ENCODE data around the gene AGK.
A peak's percentile ranks its signal among the peaks of the same experiment; 100 is the strongest.

Gene AGK

GRCh38 chr7:141551094-141551781 is at the start of gene AGK:
Gene AGK, plus strand, starts transcription at chr7:141551410. Its CDS starts 4,057 bp downstream, at chr7:141555467.
- DNase-seq, result peak; percentile 88 to 94 (median 92)

GRCh38 chr7:141501451-141501850 is 49.8 kb upstream of the AGK start:
- DNase-seq, result no peak

GRCh38 chr7:141511316-141511675 is 39.9 kb upstream of the AGK start:
- peak in 2 of 3 experiments; percentile 60 to 71 for DNase-seq

GRCh38 chr7:141511676-141512396 is 39.4 kb upstream of the AGK start:
- peak; percentile 25 to 75 (median 69) for DNase-seq

- DNase-seq, result no peak
Observed at GRCh38 chr7:141512597-141512996, 38.6 kb upstream of the AGK start.

GRCh38 chr7:141513720-141514119 is 37.5 kb upstream of the AGK start:
- DNase-seq, result no peak

GRCh38 chr7:141515941-141516340 is 35.3 kb upstream of the AGK start:
- no peak for DNase-seq

- DNase-seq, result no peak
Observed at GRCh38 chr7:141519623-141520022, 31.6 kb upstream of the AGK start.

- no peak for DNase-seq
Observed at GRCh38 chr7:141522657-141523342, 28.4 kb upstream of the AGK start.

GRCh38 chr7:141525973-141526514 is 25.2 kb upstream of the AGK start:
- DNase-seq, result no peak

- no peak for DNase-seq
Observed at GRCh38 chr7:141527076-141527475, 24.1 kb upstream of the AGK start.

- DNase-seq, result no peak
Observed at GRCh38 chr7:141528399-141528798, 22.8 kb upstream of the AGK start.

GRCh38 chr7:141533149-141533949 is 17.9 kb upstream of the AGK start:
- DNase-seq, result peak; percentile 78 to 95 (median 93)

- no peak for DNase-seq
Observed at GRCh38 chr7:141534757-141535737, 16.2 kb upstream of the AGK start.

GRCh38 chr7:141537906-141538305 is 13.3 kb upstream of the AGK start:
- no peak for DNase-seq

GRCh38 chr7:141541375-141541774 is 9.8 kb upstream of the AGK start:
- DNase-seq, result peak in 2 of 3 experiments; percentile 48 to 85

GRCh38 chr7:141544831-141545230 is 6.4 kb upstream of the AGK start:
- no peak for DNase-seq

- DNase-seq, result no peak
Observed at GRCh38 chr7:141549582-141549981, 1.6 kb upstream of the AGK start.

GRCh38 chr7:141550386-141551093 is 670 bp upstream of the AGK start:
- no peak for DNase-seq

GRCh38 chr7:141551782-141552181 is 572 bp downstream of the AGK start:
- DNase-seq, result no peak

GRCh38 chr7:141557360-141557759 is 6.2 kb downstream of the AGK start:
- no peak for DNase-seq

All from NCI-H1417 (cell line).